ENCODE data around the gene GUCA2B. TPM values are rescaled to one million over a fixed set of nuclear protein-coding genes. Genes with fewer than 3 reads are reported as not detected.

The GUCA2B gene
- total RNA-seq, 2 experiments from 2014 or later: not detected

- intact Hi-C loops (cut with micrococcal nuclease; ENCODE audit: unreplicated experiment): no loop called here
- no peaks in the 10 kb centered on the region for H3K4me1 ChIP-seq (ENCODE audit: insufficient read depth, low read length, poor library complexity, severe bottlenecking)
- H3K36me3 ChIP-seq (ENCODE audit: insufficient read depth, low read length): no peaks in the 10 kb centered on the region
- no peak overlapping the region for H2AFZ ChIP-seq (ENCODE audit: low read length)
- no peaks in the 10 kb centered on the region for H4K20me1 ChIP-seq (ENCODE audit: insufficient read depth, low read length)
- TF ChIP-seq CTCF (conservative IDR thresholded peaks at IDR 0.05; ENCODE audit: low read length) (no peak), EZH2phosphoT487 (IDR thresholded peaks at IDR 0.05; ENCODE audit: borderline replicate concordance, low read depth, low read length) (no peak)
- CTCF ChIA-PET (ENCODE audit: unreplicated experiment): no interaction called here
- no peaks in the 10 kb centered on the region for H3K9me3 ChIP-seq (ENCODE audit: low read length)
- H3K9me2 ChIP-seq (ENCODE audit: insufficient read depth, low read length): no peaks in the 10 kb centered on the region
- no peak overlapping the region for H3K27ac ChIP-seq (ENCODE audit: low read depth, low read length, poor library complexity, severe bottlenecking)
- DNase-seq (ENCODE audit: low spot score): no peak
- POLR2A ChIA-PET: no interaction called here
- H3K79me2 ChIP-seq (ENCODE audit: insufficient read depth, low read depth, low read length): no peaks in the 10 kb centered on the region
- no TSS peak for BruUV-seq (replicated peaks)
- H3K4me2 ChIP-seq (ENCODE audit: low read length): no peak overlapping the region
- H3K4me3 ChIP-seq (ENCODE audit: low read depth, low read length, poor library complexity, severe bottlenecking): no peak overlapping the region
Observed at GRCh38 chr1:42143896-42144710, 9.1 kb upstream of the GUCA2B start.

GRCh38 chr1:42144711-42145388 lies 8.4 kb upstream of the GUCA2B start:
- no peak overlapping the region for H3K27ac ChIP-seq (ENCODE audit: low read depth, low read length, poor library complexity, severe bottlenecking)
- H3K4me2 ChIP-seq (ENCODE audit: low read length): no peak overlapping the region
- H2AFZ ChIP-seq (ENCODE audit: low read length): no peak overlapping the region
- DNase-seq (ENCODE audit: low spot score): no peak
- no peak overlapping the region for H3K4me3 ChIP-seq (ENCODE audit: low read depth, low read length, poor library complexity, severe bottlenecking)
- no peaks in the 10 kb centered on the region for H4K20me1 ChIP-seq (ENCODE audit: insufficient read depth, low read length)
- BruUV-seq (replicated peaks): no TSS peak
- CTCF ChIA-PET (ENCODE audit: unreplicated experiment): no interaction called here
- intact Hi-C loops (cut with micrococcal nuclease; ENCODE audit: unreplicated experiment): loop anchor here (5.0 kb wide), 1 partner anchor 573 kb away; no protein-coding TSS in a partner anchor
- POLR2A ChIA-PET: no interaction called here
- no peaks in the 10 kb centered on the region for H3K4me1 ChIP-seq (ENCODE audit: insufficient read depth, low read length, poor library complexity, severe bottlenecking)
- no peaks in the 10 kb centered on the region for H3K9me3 ChIP-seq (ENCODE audit: low read length)
- H3K79me2 ChIP-seq (ENCODE audit: insufficient read depth, low read depth, low read length): no peaks in the 10 kb centered on the region
- no peaks in the 10 kb centered on the region for H3K36me3 ChIP-seq (ENCODE audit: insufficient read depth, low read length)
- TF ChIP-seq CTCF (conservative IDR thresholded peaks at IDR 0.05; ENCODE audit: low read length) (no peak), EZH2phosphoT487 (IDR thresholded peaks at IDR 0.05; ENCODE audit: borderline replicate concordance, low read depth, low read length) (no peak)
- H3K9me2 ChIP-seq (ENCODE audit: insufficient read depth, low read length): no peaks in the 10 kb centered on the region

GRCh38 chr1:42145389-42145716 lies 7.9 kb upstream of the GUCA2B start:
- POLR2A ChIA-PET: no interaction called here
- no peaks in the 10 kb centered on the region for H3K79me2 ChIP-seq (ENCODE audit: insufficient read depth, low read depth, low read length)
- CTCF ChIA-PET (ENCODE audit: unreplicated experiment): no interaction called here
- no peak for DNase-seq (ENCODE audit: low spot score)
- no peaks in the 10 kb centered on the region for H4K20me1 ChIP-seq (ENCODE audit: insufficient read depth, low read length)
- H3K4me1 ChIP-seq (ENCODE audit: insufficient read depth, low read length, poor library complexity, severe bottlenecking): no peaks in the 10 kb centered on the region
- no peak overlapping the region for H3K4me3 ChIP-seq (ENCODE audit: low read depth, low read length, poor library complexity, severe bottlenecking)
- TF ChIP-seq EZH2phosphoT487 (IDR thresholded peaks at IDR 0.05; ENCODE audit: borderline replicate concordance, low read depth, low read length): no peak
- H3K9me2 ChIP-seq (ENCODE audit: insufficient read depth, low read length): no peaks in the 10 kb centered on the region
- no peak overlapping the region for H2AFZ ChIP-seq (ENCODE audit: low read length)
- no peak overlapping the region for H3K4me2 ChIP-seq (ENCODE audit: low read length)
- intact Hi-C loops (cut with micrococcal nuclease; ENCODE audit: unreplicated experiment): loop anchor here (5.0 kb wide), 1 partner anchor 573 kb away; no protein-coding TSS in a partner anchor
- H3K9me3 ChIP-seq (ENCODE audit: low read length): no peaks in the 10 kb centered on the region
- no peak overlapping the region for H3K27ac ChIP-seq (ENCODE audit: low read depth, low read length, poor library complexity, severe bottlenecking)
- no peaks in the 10 kb centered on the region for H3K36me3 ChIP-seq (ENCODE audit: insufficient read depth, low read length)
- no TSS peak for BruUV-seq (replicated peaks)
